ACHN (cell line): ENCODE data around the gene CMSS1.

Source experiments
- DNase-seq: peaks from one replicate; pipeline ENCODE4 v3.0.0-alpha.2; 2015
- in situ Hi-C: cut with HindIII; loops from 2 replicates; pipeline ENCODE4 v1.10.0; 2017; ENCODE audit warnings: low sequenced_read_pairs, low pct_ligation_motif_present, low pct_unique_long_range_greater_than_20kb

CMSS1 gene

DNA sequence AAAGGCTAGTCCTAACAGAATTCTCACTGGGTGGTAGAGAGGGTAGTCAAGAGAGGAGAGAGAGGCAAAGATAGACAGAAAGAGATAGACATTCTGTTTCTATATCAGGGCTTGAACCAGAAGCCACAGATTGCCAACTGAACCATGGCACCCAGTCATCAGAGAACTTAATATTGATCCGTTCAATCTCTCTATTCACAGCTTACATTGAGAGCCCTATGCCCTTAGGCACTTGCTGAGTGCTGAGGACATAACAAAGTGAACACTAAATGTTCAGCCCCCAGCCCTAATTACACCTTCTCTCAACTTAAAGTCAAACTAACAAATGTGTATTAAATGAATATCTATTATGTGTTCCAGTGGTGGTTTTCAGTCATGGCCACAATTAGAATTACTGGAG, 172.5 kb downstream of the CMSS1 start:
- in situ Hi-C loops, result no loop called here
- no peak for DNase-seq

DNA sequence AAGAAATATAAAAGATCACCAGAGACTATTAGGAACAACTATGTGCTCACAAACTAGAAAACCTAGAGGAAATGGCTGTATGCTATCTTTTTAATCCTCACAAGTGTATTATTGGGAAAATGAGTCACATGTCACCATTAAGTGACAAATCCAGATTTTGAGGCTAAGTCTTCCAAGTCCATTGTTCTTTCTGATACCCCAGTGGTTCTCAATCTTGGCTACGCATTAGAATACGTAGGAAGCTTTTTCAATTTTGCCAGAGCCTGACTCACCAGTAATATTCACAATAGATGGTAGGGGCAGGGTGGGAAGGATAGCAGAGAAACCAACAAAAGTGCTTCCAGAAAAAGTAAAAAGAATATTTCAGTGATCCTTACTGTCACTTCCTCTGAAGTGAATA, 179.6 kb downstream of the CMSS1 start:
- in situ Hi-C loops, result no loop called here

DNA sequence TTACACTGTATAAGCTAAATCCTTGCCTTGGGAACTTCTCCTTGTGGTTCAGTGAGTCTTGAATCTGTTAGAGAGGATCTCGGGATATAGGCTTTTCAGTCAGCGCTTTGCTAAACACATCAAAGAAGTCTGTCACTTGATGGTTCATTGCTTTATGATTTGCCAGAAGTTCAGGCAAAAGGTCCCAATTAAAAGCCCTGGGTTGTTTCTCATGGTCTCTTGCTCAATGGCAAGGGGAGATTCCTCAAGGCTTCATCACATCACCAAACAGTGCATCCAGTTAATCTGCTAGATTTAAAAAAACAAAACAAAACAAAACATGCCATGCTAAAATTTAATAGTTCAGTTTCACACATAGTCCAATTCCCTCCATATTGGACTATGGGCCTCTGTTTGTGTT, 181.9 kb downstream of the CMSS1 start:
- in situ Hi-C loops, result no loop called here
- DNase-seq, result no peak

More for the DNA sequence above, 179.6 kb downstream of the CMSS1 start:
- DNase-seq, result no peak

DNA sequence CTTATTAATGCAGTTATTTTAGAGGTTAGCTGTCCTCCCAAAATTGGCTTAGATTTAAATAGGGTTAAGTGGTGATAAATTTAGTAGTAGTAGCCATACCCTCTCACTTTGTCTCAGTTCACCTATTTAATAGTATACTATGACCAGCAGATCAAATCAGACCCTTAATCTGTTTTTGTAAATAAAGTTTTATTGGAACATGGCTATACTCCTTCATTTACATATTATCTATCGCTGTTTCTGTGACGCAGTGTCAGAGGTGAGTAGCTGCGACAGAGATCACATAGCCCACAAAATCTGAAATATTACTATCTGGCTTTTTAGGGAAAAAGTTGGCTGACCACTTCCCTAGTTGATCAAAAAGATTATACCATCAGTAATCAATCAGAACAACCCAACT, 183.4 kb downstream of the CMSS1 start:
- in situ Hi-C loops, result no loop called here
- DNase-seq, result no peak

DNA sequence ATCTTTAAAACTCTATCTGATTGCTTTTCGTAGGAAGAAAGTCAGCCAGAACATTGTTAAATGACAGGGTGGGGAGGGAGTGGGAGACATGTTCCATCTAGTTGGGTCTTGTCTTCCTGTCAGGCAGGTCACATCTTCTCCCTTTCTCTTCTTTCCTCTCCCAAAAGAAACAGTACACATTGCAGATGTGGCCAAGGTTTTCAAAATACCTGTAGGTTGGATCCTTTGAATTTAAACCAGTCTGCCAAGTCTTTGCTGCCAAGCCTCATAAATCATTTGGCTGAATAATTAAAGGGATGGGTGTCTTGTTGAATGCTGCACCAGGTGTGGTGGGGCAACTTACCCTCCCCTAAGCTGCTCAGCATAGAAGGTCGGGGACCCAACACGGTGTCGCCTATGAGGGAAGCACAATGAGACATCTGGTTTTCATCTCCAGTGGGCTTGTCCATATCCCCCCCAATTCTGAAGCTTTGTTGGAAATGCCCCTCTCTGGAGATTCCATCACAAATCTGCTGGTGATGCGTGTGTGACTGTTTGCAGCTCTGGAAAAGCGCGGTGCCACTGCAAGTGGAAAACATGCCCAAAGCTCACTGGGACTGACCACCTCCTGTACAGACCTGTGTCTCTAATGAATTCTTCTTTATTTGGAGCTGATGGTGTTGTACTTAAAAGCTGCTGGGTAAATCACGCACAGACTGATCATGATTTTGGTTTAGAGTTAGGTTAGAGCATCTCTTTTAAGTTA, 184.0 kb downstream of the CMSS1 start:
- DNase-seq, result no peak

DNA sequence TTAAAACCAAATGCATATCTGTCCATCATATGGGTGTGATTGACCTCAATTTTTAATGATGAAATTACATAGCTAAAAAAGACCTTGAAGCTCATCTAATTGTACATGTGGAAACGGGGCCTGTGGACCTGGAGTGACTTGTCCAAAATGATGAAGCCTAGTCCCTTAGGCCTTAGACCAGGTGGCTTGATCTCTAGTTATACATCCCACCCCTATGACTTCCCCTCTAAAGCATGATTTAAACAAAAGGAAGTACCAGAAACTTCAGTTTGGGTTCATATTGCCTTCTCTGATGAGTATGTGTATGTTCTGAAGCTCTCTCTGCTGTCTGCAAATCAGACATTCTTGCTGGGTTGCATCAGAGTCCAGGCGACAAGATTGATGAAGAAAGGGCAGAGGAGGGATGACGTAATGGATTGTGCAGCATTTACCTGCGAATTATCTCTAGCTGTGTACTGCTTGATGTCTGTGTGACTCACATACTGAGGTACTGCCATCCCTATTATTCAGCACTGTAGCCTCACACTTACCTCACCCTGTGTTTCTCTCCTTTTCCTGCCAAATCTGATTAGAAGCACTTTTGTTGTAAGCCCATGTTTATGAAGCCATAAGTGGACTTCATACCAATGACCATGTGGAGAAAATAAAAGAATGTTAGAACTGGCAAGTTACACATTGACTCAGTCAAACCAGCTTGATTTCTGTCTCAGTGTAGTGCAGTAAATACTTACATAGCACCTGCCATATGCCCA, 185.1 kb downstream of the CMSS1 start:
- peak; percentile 69 for DNase-seq
- in situ Hi-C loops, result no loop called here

More for the DNA sequence above, 184.0 kb downstream of the CMSS1 start:
- in situ Hi-C loops, result no loop called here

DNA sequence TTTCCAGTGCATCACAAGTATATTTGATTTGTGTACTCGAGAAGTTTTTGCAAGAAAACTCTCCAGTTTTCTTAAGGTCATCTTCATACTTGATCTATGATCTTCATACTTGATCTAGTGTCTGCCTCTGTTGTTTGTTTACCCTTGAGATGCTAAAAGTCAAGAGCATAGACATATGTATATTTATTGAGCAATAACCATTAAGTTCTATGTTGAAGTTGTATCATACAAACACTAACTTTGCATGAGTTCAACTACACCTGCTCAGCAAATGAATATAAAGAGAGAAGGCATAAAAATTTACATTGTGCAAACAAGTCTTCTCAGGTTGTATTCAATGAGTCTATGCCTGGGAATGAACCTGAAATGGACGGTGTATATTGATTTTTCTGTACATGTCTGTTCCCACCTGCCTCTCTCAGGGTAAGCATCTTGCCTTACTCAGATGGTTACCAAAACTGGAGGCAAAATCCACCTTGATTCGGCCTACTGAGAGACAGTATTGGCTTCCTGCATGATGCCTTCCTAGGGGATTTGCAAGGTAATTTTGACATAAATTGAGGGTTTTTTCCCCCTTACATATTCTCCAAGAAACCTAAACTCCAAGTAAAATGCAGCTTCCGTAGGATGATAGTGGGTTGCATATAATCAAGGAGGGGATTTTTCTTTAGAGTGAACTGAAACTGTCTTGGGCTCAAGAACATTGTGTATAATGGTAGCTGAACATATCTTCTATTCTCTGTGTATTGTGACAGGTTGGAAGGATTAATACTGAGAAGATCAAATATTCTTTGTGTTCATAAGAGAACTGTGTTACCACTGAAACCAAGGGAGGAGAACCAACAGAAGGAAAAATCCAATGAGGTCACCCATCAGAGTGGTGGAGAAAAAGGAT, 186.2 kb downstream of the CMSS1 start:
- no peak for DNase-seq
- in situ Hi-C loops, result no loop called here

DNA sequence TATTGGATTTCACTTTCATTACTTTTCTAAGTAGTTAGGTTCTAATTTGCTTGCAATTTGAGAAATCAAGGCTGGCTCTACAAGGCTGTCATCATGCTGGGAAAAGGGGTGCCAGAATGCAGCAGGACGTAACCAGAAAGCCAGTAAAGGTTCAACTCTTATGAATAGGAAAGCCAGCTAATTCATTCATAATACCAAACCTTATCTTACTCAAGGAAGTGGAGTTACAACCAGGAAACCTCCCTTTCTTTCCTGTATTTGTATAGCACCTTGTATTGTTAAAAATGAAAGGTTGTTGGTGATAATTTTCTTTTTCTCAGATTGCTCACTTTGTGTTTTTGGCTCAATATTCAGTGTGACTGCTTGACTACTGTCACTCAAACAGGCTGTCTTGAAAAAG, 187.3 kb downstream of the CMSS1 start:
- in situ Hi-C loops, result no loop called here

DNA sequence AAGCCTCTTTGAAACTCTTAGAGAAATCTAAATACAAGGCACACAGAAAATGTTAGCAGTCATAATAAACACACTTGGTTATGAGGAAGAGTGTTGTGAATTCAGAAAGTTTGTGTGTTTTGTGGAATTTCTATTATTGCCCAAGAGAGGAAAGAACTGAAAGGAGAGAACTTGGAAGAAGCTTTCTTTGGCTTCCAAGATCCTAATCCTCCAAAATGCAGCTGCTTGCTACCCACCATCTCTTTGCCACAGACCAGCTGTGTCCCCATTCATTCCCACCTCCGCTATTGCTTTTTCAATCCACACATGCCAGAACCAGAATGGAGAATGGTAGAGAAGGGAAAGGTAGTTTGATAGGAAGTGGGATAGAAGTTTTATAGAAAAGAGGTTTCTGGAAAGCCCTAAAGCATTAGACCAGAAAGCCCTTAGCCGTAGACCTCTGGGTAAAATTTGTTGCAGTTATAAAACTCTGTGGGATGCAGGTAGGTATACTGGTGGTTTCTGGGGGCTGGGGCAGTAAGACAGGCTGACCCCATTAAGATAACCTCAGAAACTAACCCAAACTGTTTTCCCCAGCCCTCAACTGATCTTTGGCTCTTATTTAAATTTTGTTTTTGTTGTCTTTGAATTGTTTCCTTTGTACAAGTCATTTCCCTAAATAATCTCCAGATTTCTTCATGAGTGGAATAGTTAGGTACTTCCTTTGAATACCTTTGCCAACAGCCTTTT, 188.2 kb downstream of the CMSS1 start:
- DNase-seq, result no peak
- in situ Hi-C loops, result no loop called here

More for the DNA sequence above, 187.3 kb downstream of the CMSS1 start:
- DNase-seq, result no peak

DNA sequence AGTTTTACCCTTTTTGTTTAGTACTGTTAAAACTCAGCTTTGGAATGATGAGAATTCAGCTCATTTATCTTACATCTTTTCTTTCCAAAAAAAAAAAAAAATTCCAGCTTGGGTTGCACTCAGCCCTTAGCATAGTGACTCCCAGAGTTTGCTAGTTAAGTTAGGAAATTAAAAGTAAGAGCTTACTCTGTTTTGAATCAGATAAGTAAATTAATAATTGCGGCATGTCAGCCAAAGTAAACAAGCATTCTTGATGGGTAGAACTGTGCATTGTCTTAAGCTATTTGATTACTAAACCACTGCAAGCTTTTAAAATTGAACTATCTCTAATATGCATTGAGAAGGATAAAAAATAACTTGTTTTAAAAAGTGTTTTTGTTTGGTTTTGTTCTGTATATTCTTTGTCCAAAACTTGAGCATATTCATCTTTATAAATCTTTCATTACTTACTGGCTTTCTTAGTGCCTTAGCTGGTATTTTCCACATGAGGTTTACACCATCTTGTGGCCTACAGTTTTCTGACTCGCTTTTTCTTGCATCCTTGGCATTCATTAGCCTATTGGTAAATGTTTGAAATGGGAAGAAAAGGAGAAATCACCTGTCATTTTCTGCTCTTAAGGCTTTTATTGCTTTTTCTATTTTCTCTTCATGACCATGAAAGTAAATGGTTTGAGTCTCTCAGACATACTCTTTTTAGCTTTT, 189.1 kb downstream of the CMSS1 start:
- in situ Hi-C loops, result no loop called here
- peak; percentile 48 for DNase-seq

DNA sequence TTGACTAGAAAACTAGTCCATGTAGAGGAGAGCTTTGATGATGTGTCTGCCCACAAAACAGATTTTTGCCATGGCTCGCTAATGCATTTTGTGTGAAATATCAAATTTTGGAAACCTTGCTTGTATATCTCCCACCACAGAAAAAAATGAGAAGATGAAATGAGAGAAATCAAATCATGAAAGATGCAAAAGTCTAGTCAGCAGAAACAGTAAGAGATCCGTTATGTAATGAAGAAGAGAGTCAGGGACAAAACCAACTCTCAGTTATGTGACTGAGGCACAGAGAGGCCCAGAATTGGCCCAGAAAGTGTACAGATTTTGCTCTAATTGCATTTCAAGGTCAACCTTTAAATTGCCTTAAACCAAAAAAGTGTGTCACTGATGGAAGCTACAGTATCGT, 189.7 kb downstream of the CMSS1 start:
- in situ Hi-C loops, result no loop called here

DNA sequence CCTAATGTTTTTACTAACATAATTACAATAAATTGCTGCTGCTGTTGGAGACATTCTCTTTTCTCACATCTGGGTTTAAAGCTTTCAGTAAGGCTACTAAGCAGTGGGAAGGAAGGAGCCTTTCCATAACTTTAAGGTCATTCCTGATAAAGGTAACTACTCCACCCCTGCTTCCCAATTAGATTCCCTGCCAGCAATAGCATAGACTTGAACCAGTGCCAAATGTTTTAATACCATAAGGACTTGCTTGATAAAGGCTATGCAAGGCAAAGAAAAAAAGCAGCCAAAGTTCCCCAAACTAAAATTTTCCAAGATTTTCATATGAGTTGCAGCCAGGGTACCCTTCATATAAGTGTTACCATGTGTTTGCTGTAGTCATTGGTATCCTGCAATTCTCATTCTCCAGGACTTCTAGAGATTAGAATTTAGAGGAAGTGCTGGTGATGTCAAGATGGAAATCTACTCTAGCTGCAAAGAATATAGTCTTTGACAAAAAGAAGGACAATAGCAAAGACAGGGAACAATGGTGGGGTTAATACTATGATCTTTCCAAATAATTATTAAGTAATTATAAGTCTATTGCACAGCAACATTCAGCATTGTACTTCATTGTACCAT, 190.5 kb downstream of the CMSS1 start:
- DNase-seq, result no peak
- in situ Hi-C loops, result no loop called here

More for the DNA sequence above, 189.7 kb downstream of the CMSS1 start:
- DNase-seq, result no peak

DNA sequence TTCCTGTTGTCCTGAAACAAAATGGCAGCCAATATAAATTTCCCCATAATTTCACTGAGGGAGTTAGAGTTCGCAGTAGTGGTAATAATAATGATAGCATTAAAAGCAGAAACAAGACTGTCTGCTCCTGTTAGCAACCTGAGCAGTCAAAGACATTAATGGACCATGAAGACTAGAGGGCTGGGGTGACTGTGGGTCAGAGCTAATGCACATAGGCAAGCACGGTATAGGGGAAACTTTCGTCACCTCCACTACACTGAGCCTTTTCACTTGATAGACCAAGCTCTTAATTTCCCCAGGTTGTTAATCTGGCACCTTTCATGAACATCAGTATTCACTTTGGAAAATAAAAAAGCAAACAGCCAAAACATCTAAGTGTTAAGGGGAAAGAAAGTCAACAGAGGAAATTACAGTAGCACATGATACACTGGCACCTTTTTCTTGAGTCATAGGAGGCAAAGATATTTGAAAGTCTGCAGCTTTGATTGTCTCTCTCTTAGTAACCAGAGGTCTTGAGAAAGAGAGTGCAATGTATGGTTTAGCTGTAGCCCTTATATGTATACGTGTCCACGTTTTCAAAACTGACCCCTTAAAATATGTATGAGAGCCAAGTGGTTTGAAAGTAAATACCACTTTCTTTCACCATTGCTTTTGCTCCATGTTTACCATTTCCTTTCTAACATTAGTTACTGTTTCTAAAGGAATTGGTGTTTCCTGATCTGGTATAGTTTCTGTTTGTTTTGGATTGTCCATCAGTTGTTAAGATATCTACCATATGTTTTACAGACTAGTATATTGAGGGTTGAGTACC, 191.8 kb downstream of the CMSS1 start:
- DNase-seq, result no peak
- in situ Hi-C loops, result no loop called here

DNA sequence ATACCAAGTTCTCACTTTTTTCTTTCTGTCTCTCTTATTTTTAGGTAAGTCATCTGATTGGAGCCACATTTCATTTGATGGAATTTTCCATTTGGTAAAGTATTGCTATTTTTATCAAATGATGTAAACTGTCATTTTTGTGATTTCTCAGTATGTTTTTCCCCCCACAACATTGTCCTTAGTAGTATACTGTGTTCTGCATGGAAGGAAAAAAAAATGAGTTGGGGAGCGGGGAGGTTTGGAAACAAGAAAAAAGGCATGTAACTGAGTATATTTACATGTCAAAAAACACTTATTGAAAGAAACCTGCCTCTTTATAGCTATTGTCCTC, 192.4 kb downstream of the CMSS1 start:
- DNase-seq, result no peak
- in situ Hi-C loops, result no loop called here

DNA sequence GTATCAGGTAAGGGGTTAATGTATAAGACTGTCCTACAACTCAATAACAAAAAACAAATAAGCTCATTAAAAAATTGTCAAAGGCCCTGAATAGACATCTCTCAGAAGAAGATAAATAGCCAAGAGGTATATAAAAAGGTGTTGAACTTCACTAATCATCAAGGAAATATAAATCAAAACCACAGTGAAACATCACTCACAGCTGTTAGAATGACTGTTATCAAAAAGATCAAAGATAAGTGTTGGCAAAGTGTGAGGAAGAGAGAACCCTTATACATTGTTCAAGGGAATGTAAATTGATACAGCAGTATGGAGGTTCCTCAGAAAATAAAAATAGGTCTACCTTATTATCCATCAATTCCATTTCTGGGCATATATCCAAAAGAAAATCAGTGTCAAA, 201.1 kb downstream of the CMSS1 start:
- in situ Hi-C loops, result no loop called here
- no peak for DNase-seq

DNA sequence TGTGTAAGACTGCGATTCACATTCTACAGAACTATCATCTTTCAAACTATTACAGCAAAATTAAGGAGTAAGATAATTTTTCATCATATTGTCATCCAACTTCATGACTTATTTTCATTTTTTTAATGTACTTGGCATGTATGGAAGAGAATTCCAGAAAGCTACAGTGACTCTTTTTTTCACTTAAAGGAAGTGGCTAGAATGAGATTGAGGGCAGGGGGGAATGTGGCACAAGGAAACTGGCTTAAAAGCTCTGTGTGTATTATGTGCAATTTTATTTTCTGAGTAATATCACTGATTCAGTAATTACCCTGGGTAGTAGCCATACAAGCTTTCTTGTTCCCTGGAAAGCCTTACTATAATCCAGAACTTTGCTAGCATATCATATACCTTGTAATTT, 202.1 kb downstream of the CMSS1 start:
- in situ Hi-C loops, result no loop called here
- DNase-seq, result no peak
